ENCODE measurements around the gene SPTLC3.

The SPTLC3 gene

GRCh38 chr20:13130061-13130706, 121.4 kb downstream of the SPTLC3 start:
- H3K4me3 ChIP-seq (ENCODE audit: low read depth, low read length) = no peak overlapping the region

GRCh38 chr20:13130707-13131103, 121.9 kb downstream of the SPTLC3 start:
- H3K4me3 ChIP-seq (ENCODE audit: low read depth, low read length) = no peak overlapping the region

GRCh38 chr20:13131688-13132087, 122.9 kb downstream of the SPTLC3 start:
- no peak overlapping the region for H3K4me3 ChIP-seq (ENCODE audit: low read depth, low read length)

- H3K4me3 ChIP-seq (ENCODE audit: low read depth, low read length) = no peak overlapping the region
Measured at GRCh38 chr20:13139459-13140150, 130.8 kb downstream of the SPTLC3 start.

- H3K4me3 ChIP-seq (ENCODE audit: low read depth, low read length) = no peak overlapping the region
Measured at GRCh38 chr20:13140201-13140600, 131.4 kb downstream of the SPTLC3 start.

DNA sequence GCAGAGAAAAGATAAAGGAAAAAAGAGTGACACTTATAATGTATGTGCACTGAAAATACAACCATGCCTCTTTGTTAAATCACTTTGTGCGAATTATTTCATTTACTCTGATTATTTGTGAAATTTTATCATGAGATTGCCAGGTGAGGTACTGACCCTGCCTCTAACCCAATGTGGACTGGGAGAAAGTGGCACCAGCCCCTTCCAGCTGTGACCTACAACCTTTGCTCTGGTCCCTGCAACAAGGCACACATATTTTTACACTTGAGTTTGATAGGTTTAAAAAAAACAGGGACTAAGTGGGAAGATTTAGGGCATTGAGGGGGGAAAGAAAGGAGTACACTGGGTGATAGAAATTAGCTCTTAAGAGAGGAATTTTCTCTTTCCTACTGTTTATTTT, 132.0 kb downstream of the SPTLC3 start:
- H3K4me3 ChIP-seq (ENCODE audit: low read depth, low read length) = no peak overlapping the region

GRCh38 chr20:13141546-13141945, 132.8 kb downstream of the SPTLC3 start:
- no peak overlapping the region for H3K4me3 ChIP-seq (ENCODE audit: low read depth, low read length)

GRCh38 chr20:13142143-13142542, 133.4 kb downstream of the SPTLC3 start:
- no peak overlapping the region for H3K4me3 ChIP-seq (ENCODE audit: low read depth, low read length)

DNA sequence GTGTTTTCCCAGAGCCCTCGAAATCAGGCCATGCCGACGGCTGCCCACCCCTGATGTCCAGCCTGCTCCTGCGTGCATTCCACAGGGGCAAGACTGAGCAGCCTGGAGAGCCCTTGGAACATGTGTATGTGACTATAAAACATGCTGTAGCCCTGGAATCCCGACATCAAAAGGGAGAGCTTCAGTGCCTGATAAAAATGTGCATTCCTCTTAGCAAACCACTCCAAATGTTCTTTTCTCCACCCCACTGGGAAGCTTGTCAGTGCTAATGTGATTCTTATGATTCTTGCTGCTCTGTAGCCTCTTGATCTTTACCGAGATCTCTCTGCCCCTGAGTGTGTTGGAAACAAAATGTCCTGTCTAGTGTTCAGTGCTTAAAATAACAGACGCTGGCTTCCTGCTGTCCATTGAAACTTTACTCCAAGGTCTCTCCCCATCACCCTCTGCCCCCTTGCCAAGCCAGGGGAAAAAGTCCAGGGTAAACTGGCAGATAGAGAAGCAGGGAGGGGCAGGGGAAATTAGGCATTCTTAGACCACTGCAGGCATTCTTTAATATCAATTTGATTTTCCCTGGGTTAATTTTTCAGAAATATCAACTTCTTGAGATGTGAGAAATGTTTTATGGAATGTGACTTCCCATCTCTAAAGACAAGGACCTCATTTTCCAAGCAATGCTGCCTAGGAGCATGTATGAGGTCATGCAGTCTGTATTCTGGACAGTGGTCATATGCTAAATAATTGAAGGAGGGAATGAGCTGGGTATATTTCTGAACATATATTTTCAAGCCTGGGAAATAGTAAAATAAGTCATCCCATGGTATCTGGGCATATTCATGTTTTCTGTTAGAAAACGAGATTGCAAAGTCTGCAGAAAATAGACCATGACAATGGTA, 138.5 kb downstream of the SPTLC3 start:
- H3K4me3 ChIP-seq (ENCODE audit: low read depth, low read length) = no peak overlapping the region

GRCh38 chr20:13147971-13148370, 139.2 kb downstream of the SPTLC3 start:
- no peak overlapping the region for H3K4me3 ChIP-seq (ENCODE audit: low read depth, low read length)

- no peak overlapping the region for H3K4me3 ChIP-seq (ENCODE audit: low read depth, low read length)
Measured at GRCh38 chr20:13148402-13148801, 139.6 kb downstream of the SPTLC3 start.

- no peak overlapping the region for H3K4me3 ChIP-seq (ENCODE audit: low read depth, low read length)
Measured at GRCh38 chr20:13148961-13149360, 140.2 kb downstream of the SPTLC3 start.

- H3K4me3 ChIP-seq (ENCODE audit: low read depth, low read length) = no peak overlapping the region
Measured at GRCh38 chr20:13149371-13150105, 140.8 kb downstream of the SPTLC3 start.

GRCh38 chr20:13158369-13158768, 149.6 kb downstream of the SPTLC3 start:
- H3K4me3 ChIP-seq (ENCODE audit: low read depth, low read length) = no peak overlapping the region

GRCh38 chr20:13159889-13160288, 151.1 kb downstream of the SPTLC3 start:
- H3K4me3 ChIP-seq (ENCODE audit: low read depth, low read length) = no peak overlapping the region

- no peak overlapping the region for H3K4me3 ChIP-seq (ENCODE audit: low read depth, low read length)
Measured at GRCh38 chr20:13165203-13165602, 156.4 kb downstream of the SPTLC3 start.

DNA sequence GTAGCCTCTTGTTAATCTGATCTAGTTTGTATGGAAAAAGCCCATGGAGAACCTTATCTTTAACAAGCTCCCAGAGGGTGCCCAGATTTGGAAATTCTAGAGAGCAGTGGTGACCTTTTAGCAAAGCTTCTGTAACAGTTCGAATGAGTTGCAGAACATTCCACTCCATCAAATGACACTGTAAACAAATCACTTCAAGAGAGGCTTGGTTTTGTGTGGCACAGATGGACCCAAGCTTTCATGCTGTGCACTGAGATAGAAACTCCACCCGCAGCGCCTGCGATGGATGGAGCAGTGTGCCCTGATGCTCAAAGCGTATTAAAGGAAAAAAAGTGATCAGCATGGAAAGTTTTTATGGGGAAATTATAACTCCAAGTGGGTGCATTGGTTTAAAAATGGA, 157.2 kb downstream of the SPTLC3 start:
- no peak overlapping the region for H3K4me3 ChIP-seq (ENCODE audit: low read depth, low read length)

DNA sequence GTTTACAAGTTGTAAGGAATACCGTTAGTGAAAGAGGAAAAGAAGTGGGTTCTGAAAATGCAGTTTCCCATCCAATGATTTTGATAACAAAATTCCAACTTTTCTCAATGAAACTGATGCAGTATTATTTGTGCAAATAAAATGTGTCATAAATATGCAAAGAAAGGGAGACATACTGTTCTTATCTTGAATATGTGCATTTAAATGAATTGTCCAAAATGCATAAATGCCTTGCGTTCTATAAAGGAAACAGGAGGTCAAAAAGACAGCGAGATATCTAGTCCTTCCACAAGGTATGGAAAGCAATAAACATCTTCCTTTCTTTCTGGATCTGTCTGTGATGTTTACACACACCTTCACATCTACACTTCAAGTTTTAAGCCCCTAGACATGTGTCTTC, 157.7 kb downstream of the SPTLC3 start:
- H3K4me3 ChIP-seq (ENCODE audit: low read depth, low read length) = no peak overlapping the region

GRCh38 chr20:13169086-13169485, 160.3 kb downstream of the SPTLC3 start:
- H3K4me3 ChIP-seq (ENCODE audit: low read depth, low read length) = no peak overlapping the region

GRCh38 chr20:13170771-13171170, 162.0 kb downstream of the SPTLC3 start:
- no peak overlapping the region for H3K4me3 ChIP-seq (ENCODE audit: low read depth, low read length)

DNA sequence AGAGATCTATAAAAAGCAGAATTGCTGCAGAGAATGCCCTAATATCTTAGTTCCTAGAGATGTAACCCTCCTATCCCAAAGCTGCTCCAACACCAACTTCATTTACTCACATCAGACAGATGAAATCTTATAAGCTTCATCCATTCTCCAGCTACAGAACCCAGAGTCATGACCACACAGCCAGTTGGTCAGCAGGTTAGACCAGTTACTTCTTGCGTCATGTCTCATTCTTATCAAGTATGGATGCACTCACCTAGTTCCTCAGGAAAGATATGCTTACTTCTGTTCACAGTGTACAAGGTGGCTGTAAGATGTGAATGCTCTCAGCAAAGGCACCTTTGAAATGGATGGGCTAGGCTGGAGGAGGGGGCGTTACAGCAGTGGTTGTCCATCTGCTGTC, 164.4 kb downstream of the SPTLC3 start:
- H3K4me3 ChIP-seq (ENCODE audit: low read depth, low read length) = no peak overlapping the region

All from iPS-11a (cell line).